CMK (cell line): Measurements from ENCODE around the gene KCNG4.
A peak's percentile ranks its signal among the peaks of the same experiment; 100 is the strongest.
"Not testable (repeated sequence)": the region's sequence is repeated elsewhere in the genome, so short reads cannot be mapped to it uniquely, and the experiment has no call there.

Experiments used
- DNase-seq: peaks from one replicate; pipeline ENCODE4 v3.0.0-alpha.2; 2010; ENCODE audit warnings: low read depth

KCNG4 gene

GRCh38 chr16:84205976-84206691, 33.7 kb downstream of the KCNG4 start:
- no peak for DNase-seq

GRCh38 chr16:84205123-84205522, 34.7 kb downstream of the KCNG4 start:
- not testable (repeated sequence) for DNase-seq

DNA sequence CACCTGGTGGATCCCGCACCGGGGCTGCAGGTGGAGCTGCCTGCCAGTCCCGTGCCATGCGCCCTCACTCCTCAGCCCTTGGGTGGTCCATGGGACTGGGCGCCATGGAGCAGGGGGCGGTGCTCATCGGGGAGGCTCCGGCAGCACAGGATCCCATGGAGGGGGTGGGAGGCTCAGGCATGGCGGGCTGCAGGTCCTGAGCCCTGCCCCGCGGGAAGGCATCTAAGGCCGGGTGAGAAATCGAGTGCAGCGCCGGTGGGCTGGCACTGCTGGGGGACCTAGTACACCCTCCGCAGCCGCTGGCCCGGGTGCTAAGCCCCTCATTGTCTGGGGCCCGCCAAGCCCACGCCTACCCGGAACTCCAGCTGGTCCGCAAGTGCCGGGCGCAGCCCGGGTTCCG, 35.3 kb downstream of the KCNG4 start:
- DNase-seq: not testable (repeated sequence)

DNA sequence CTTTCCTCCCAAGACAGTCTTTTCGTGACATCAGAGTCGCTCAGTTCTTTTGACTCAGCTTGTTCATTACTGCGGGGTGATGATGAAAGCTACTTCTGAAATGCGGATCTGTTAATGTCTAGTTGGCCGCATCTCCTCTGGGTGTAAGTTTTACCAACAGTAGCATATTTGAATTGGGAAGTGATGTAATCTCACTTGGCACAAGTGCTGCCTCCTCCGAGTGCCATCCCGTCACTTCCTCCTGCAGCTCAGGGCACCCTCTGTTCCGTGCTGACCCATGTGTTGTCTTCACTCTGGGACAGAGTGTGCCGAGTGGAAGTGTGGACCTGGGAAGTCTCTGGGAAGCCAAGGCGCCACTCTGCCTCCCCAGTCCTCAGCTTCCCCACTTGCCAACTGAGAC, 40.0 kb downstream of the KCNG4 start:
- no peak for DNase-seq

DNA sequence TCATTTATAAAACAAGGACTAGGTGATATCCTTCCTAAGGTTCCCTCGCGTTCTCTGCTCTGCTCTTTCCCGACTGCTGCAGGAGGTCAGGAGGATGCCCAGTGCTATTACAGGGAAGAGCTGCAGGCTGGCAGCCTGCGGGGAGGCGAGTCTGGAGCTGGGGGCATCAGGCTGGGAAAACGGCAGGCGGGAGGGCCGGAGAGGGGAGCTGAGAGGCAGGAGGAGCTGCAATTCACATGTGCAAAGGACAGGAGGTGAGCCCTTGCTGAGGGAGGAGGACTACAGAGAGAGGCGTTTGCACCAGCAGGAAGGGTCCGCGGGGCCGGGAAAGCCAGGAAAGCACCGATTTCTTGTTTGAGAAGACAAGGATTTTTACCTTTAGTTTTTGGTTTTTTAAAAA, 40.7 kb downstream of the KCNG4 start:
- no peak for DNase-seq

GRCh38 chr16:84198401-84198800, 41.4 kb downstream of the KCNG4 start:
- no peak for DNase-seq

DNA sequence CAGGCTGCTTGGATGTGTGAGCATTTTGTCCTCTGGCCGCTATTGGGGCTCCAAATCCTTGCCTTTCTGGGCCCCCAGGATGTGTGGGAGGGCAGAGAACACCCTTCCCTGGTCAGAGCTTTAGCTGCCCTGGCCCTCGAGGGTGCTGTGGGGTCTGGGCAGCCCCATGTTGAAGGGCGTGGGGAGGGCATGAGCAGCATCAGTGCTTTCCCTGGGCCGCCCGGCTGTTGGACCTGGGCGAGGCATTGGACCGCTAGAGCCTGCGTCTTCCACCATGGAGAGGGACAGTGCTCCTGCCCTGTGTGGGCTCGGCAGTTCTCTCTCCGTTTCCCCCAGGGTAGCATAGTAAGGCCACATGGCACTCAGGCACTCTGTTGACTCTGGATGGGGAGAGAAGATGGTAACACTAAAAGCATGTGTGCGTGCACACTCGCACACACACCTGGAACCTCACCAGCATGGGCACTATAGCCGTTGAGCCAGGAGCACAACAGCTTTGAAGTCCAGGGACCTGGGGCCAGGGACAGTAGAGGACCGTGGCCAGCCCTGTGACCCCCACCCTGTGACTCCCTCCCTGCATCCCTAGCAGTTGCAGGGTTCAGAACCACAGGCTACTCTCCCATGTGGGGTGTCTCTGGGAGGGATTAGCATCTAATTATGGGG, 42.2 kb downstream of the KCNG4 start:
- no peak for DNase-seq

- DNase-seq: no peak
Observed at GRCh38 chr16:84196727-84197394, 43.0 kb downstream of the KCNG4 start.

DNA sequence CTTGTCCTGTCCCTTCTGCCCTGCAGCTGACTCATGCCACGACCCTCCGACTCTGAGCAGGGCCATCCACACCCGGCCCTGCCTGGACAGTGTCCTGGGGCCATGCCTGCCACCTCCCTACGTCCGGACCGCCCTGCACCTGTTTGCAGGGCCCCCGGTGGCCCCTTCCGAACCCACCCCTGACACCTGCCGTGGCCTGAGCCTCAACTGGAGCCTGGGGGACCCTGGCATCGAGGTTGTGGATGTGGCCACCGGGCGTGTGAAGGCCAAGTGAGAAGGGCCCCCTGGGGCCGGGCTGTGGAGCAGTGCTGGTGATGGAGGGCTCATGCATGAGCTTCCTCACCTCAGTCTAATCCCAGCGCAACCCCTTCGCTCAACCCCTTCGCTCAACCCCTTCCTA, 43.7 kb downstream of the KCNG4 start:
- no peak for DNase-seq

DNA sequence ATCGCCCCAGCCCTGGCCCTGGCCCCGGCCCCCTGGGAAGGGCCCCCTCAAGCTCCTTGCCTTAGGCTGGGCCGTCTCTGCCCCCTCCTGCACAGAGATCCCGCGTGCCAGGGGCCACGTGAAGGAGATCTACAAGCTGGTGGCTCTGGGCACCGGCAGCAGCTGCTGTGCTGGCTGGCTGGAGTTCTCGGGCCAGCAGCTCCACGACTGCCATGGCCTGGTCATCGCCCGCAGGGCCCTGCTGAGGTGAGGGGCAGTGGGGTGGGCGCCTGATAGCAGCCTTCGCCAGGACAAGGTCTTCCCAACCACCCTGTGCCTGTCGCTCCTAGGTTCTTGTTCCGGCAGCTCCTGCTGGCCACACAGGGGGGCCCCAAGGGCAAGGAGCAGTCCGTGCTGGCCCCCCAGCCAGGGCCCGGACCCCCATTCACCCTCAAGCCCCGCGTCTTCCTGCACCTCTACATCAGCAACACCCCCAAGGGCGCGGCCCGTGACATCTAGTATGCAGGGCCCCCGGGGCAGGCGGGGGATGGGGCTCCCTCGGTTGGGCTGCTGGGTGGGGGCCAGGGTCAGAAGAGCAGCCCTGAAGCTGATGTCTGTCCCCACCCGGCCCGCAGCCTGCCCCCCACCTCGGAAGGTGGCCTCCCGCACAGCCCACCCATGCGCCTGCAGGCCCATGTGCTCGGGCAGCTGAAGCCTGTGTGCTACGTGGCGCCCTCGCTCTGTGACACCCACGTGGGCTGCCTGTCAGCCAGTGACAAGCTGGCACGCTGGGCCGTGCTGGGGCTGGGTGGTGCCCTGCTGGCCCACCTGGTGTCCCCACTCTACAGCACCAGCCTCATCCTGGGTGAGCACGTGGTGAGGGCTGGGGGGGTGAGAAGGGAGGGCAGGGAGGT, 44.4 kb downstream of the KCNG4 start:
- no peak for DNase-seq

DNA sequence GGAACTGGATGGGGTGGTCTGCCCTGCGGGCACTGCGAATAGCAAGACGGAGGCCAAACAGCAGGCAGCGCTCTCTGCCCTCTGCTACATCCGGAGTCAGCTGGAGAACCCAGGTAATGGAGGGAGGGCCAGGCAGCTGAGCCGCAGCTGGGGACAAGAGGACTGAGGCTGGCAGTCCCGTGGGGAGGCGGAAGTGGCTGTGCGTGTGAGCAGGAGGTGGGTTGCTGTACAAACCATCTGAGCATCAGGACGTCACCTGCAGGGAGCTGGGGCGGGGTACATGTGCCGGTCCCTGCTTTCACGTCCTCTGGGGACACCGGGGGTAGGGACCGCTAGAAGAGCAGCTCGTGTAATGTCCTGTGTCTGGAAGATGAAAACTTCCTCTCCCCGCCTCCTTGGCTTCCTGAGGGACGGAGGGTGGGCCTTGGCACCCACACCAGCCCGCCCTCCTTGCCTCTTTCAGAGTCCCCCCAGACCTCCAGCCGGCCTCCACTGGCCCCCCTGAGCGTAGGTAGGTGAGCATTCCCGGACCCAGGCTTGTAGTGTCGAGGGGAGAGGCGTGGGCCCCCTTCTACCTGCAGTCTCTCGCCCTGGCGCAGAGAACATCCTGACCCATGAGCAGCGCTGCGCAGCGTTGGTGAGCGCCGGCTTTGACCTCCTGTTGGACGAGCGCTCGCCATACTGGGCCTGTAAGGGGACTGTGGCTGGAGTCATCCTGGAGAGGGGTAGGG, 45.2 kb downstream of the KCNG4 start:
- no peak for DNase-seq

DNA sequence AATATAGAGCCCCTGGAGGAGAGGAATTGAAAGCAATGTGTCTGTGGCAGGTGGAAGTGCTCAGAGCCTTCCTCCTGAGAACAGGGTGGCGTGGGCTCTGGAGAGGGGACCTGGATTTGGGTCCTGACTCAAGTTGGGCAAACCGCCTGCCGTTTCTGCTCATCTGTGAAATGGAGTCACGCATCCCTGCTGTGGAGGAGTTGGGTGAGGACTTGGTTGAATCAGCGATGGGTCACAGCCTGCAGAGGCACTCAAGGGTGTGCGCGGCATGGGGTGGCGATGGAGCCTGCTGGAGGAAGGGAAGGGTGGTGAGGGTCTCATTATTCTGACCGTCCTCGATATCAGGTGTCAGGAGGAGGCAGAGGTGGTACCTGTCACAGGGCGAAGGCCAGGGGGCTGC, 45.8 kb downstream of the KCNG4 start:
- DNase-seq: no peak

GRCh38 chr16:84193480-84193879, 46.3 kb downstream of the KCNG4 start:
- no peak for DNase-seq

GRCh38 chr16:84191466-84191865, 48.3 kb downstream of the KCNG4 start:
- no peak for DNase-seq

- no peak for DNase-seq
Observed at GRCh38 chr16:84190731-84191388, 49.0 kb downstream of the KCNG4 start, which contains the start of gene ADAD2. TSS of gene ADAD2 (plus strand) at chr16:84191157. CDS start at chr16:84191231, 74 bp downstream.

- DNase-seq: peak; percentile 85
Observed at GRCh38 chr16:84186685-84187437, 53.0 kb downstream of the KCNG4 start, which contains the start of gene TAF1C. TSS of gene TAF1C (minus strand) at chr16:84187057. CDS start at chr16:84184988, 2,069 bp downstream.

DNA sequence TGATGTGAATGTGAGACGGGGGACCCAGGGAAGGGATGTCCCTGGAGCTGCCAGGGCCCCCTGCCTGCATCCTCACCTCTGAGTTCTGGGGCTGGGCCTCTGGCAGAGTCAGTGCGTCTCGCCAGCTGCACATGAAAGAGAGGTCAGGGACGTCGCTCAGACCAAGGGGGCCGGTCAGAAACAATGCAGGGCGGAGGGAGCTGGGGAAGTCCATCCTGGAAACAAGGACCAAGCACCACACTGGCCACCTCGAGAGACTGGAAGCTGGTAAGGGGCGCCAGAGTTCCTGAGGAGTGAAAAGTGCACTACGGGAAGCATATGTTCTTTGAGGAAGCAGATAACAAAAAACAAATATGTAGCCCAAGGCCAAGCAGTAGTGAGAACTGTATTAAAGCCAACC, 55.0 kb downstream of the KCNG4 start:
- no peak for DNase-seq

GRCh38 chr16:84183911-84184591, 55.8 kb downstream of the KCNG4 start:
- no peak for DNase-seq

- DNase-seq: no peak
Observed at GRCh38 chr16:84183572-84183875, 56.3 kb downstream of the KCNG4 start.
